ENCODE data around the gene CADPS.

CADPS gene

GRCh38 chr3:62433396-62433795, 441.8 kb downstream of the CADPS start:
- no peak overlapping the region for H3K27ac ChIP-seq (ENCODE audit: low read depth, low read length, poor library complexity, severe bottlenecking)

DNA sequence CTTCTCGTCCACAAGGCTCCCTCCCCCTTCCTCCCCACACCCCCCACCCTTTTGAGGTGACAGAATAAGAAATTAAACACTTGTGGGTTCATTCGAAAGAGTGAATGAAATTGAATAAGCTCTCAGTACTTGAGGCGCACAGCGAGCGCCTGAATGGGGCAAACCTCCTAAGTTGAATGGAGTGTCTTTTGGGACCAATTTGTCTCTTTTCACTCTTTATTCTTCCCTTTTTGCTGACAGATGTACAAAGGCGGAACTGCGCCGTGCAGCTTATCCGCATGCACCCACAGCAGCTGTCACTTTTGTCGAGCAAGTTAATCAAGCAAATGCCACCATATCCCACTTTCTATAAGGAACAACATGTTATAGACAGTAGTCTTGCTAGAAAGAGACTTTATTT, 454.0 kb downstream of the CADPS start:
- Histone ChIP-seq H3K4me1 (ENCODE audit: insufficient read depth, low read length, severe bottlenecking) (no peaks in the 10 kb centered on the region), H3F3A (ENCODE audit: insufficient read depth, low read length) (no peaks in the 10 kb centered on the region), H3K27me3 (ENCODE audit: insufficient read depth, low read length) (no peaks in the 10 kb centered on the region), H2AFZ (ENCODE audit: low read length) (no peak overlapping the region), H3K9me3 (ENCODE audit: low read length) (no peaks in the 10 kb centered on the region), H3K79me2 (ENCODE audit: insufficient read depth, low read length) (no peaks in the 10 kb centered on the region), H3K9me2 (ENCODE audit: low read depth, low read length) (no peaks in the 10 kb centered on the region), H3K36me3 (ENCODE audit: insufficient read depth, low read length) (no peaks in the 10 kb centered on the region), H4K20me1 (ENCODE audit: insufficient read depth, low read length) (no peaks in the 10 kb centered on the region), H3K4me2 (ENCODE audit: low read length) (no peak overlapping the region), H3K9ac (ENCODE audit: low read length) (no peak overlapping the region), H3K4me3 (ENCODE audit: low read depth, low read length, poor library complexity, severe bottlenecking) (no peak overlapping the region), H3K27ac (ENCODE audit: low read depth, low read length, poor library complexity, severe bottlenecking) (no peak overlapping the region)
- TF ChIP-seq EZH2 (IDR thresholded peaks at IDR 0.05; ENCODE audit: borderline replicate concordance, low read length), result no peak
- no peak for TF ChIP-seq CTCF (IDR thresholded peaks at IDR 0.05; ENCODE audit: low read length)

More at GRCh38 chr3:62433396-62433795, 441.8 kb downstream of the CADPS start:
- Histone ChIP-seq H2AFZ (ENCODE audit: low read length) (no peak overlapping the region), H3K79me2 (ENCODE audit: insufficient read depth, low read length) (no peaks in the 10 kb centered on the region), H3K9ac (ENCODE audit: low read length) (no peak overlapping the region), H3K9me3 (ENCODE audit: low read length) (no peaks in the 10 kb centered on the region), H3K9me2 (ENCODE audit: low read depth, low read length) (no peaks in the 10 kb centered on the region), H3K4me2 (ENCODE audit: low read length) (no peak overlapping the region), H3F3A (ENCODE audit: insufficient read depth, low read length) (no peaks in the 10 kb centered on the region), H3K27me3 (ENCODE audit: insufficient read depth, low read length) (no peaks in the 10 kb centered on the region), H3K4me1 (ENCODE audit: insufficient read depth, low read length, severe bottlenecking) (no peaks in the 10 kb centered on the region), H3K4me3 (ENCODE audit: low read depth, low read length, poor library complexity, severe bottlenecking) (no peak overlapping the region), H4K20me1 (ENCODE audit: insufficient read depth, low read length) (no peaks in the 10 kb centered on the region), H3K36me3 (ENCODE audit: insufficient read depth, low read length) (no peaks in the 10 kb centered on the region)
- TF ChIP-seq CTCF (IDR thresholded peaks at IDR 0.05; ENCODE audit: low read length) (no peak), EZH2 (IDR thresholded peaks at IDR 0.05; ENCODE audit: borderline replicate concordance, low read length) (no peak)

- H4K20me1 ChIP-seq (ENCODE audit: insufficient read depth, low read length), result no peaks in the 10 kb centered on the region
- TF ChIP-seq CTCF (IDR thresholded peaks at IDR 0.05; ENCODE audit: low read length) (no peak), EZH2 (IDR thresholded peaks at IDR 0.05; ENCODE audit: borderline replicate concordance, low read length) (no peak)
- no peaks in the 10 kb centered on the region for H3K4me1 ChIP-seq (ENCODE audit: insufficient read depth, low read length, severe bottlenecking)
- H3K9me3 ChIP-seq (ENCODE audit: low read length), result no peaks in the 10 kb centered on the region
- no peaks in the 10 kb centered on the region for H3K79me2 ChIP-seq (ENCODE audit: insufficient read depth, low read length)
- no peaks in the 10 kb centered on the region for H3K9me2 ChIP-seq (ENCODE audit: low read depth, low read length)
- H3F3A ChIP-seq (ENCODE audit: insufficient read depth, low read length), result no peaks in the 10 kb centered on the region
- H3K4me3 ChIP-seq (ENCODE audit: low read depth, low read length, poor library complexity, severe bottlenecking), result no peak overlapping the region
- no peak overlapping the region for H3K27ac ChIP-seq (ENCODE audit: low read depth, low read length, poor library complexity, severe bottlenecking)
- H3K9ac ChIP-seq (ENCODE audit: low read length), result no peak overlapping the region
- no peak overlapping the region for H3K4me2 ChIP-seq (ENCODE audit: low read length)
- H3K27me3 ChIP-seq (ENCODE audit: insufficient read depth, low read length), result no peaks in the 10 kb centered on the region
- no peaks in the 10 kb centered on the region for H3K36me3 ChIP-seq (ENCODE audit: insufficient read depth, low read length)
- H2AFZ ChIP-seq (ENCODE audit: low read length), result no peak overlapping the region
These were observed 459.1 kb downstream of the CADPS start for GRCh38 chr3:62416144-62416543.

Measured in OCI-LY1 (cell line).